NCI-H2029 treated with DMSO at 0.1 percent for 48 hours (cell line): ENCODE results near the gene ANAPC2.

Experiments used
- DNase-seq: peaks from one replicate; lab custom pipeline; 2025; lab: John Stamatoyannopoulos, UW

The ANAPC2 gene

GRCh38 chr9:137127301-137128157, 60.8 kb downstream of the ANAPC2 start:
- DNase-seq, result no peak

DNA sequence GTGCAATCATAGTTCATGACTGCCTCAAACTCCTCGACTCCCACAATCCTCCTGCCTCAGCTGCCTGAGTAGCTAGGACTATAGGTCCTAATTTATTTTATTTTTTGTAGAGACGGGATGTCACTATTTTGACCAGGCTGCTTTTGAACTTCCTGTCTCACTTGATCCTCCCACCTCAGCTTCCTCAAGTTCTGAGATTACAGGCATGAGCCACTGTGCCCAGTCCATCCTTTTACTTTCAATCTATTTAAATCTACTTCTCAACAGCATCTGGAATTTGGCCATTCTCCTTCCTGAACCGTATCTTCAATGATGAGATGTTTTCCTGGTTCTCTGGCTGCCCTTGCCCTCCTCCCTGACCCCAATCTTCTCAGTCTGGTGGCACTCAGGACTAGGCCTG, 61.6 kb downstream of the ANAPC2 start:
- DNase-seq, result no peak
